HepG2 (cell line): Measurements from ENCODE around the gene CCDC86. TPM values are rescaled to one million over a fixed set of nuclear protein-coding genes. Genes with fewer than 3 reads are reported as not detected.

Experiments used
- GATAD2A ChIP-seq: IDR thresholded peaks from 2 replicates; pipeline ENCODE4 v1.6.1; 2016
- KAT8 ChIP-seq: IDR thresholded peaks from 2 replicates; pipeline ENCODE4 v1.6.1; 2016; ENCODE audit warnings: missing genetic modification reagents, missing compliant biosample characterization
- KLF12 ChIP-seq: sonication (generic); formaldehyde crosslinking; IDR thresholded peaks from 2 replicates; pipeline ENCODE4 v1.4.0; 2020; ENCODE audit warnings: missing genetic modification reagents, borderline replicate concordance
- RBFOX2 ChIP-seq: fragments of 200-400 bp; formaldehyde crosslinking; IDR thresholded peaks from 2 replicates; pipeline ENCODE4 v1.6.1; 2017; ENCODE audit warnings: low read depth, mild to moderate bottlenecking, low read length
- RBM39 ChIP-seq: fragments of 200-400 bp; formaldehyde crosslinking; IDR thresholded peaks from one replicate; pipeline ENCODE4 v1.6.1; 2018; ENCODE audit warnings: antibody characterized with exemption, mild to moderate bottlenecking, low read depth, low read length; ENCODE audit not compliant: poor library complexity, severe bottlenecking
- SYNCRIP ChIP-seq: fragments of 200-400 bp; formaldehyde crosslinking; IDR thresholded peaks from 2 replicates; pipeline ENCODE4 v1.6.1; 2018; ENCODE audit warnings: mild to moderate bottlenecking, low read depth, low read length; ENCODE audit not compliant: insufficient read depth
- TCF7 ChIP-seq: sonication (generic); IDR thresholded peaks from 2 replicates; pipeline ENCODE4 v1.6.1; 2016; ENCODE audit warnings: antibody characterized with exemption, low read depth
- ZBTB42 ChIP-seq: sonication (generic); formaldehyde crosslinking; IDR thresholded peaks from 2 replicates; pipeline ENCODE4 v1.5.0; 2020; ENCODE audit warnings: mild to moderate bottlenecking, missing genetic modification reagents
- ZNF256 ChIP-seq: sonication (generic); formaldehyde crosslinking; conservative IDR thresholded peaks from 2 replicates; pipeline ENCODE4 v1.4.0; 2020; ENCODE audit warnings: missing genetic modification reagents
- ZNF619 ChIP-seq: sonication (generic); formaldehyde crosslinking; IDR thresholded peaks from 2 replicates; pipeline ENCODE4 v1.4.0; 2020; ENCODE audit warnings: mild to moderate bottlenecking, missing genetic modification reagents
- polyA plus RNA-seq, 8 experiments: library from polyadenylated mRNA; depleted of rRNA in 3 of 8; stranded (reverse) in 7 of 8; unstranded in 1 of 8; fragments of >200 nt; fragmentation: Illumina TruSeq in 4 of 8; extraction: Trizol in 4 of 8; gene quantifications; 2 replicates each; pipeline versions ENCODE4 v1.2.1 to v1.2.3, GENCODE V29; 2011 to 2016; ENCODE audit warnings: low read depth in 4 of 8, missing spikeins in 1 of 8, mixed read lengths in 1 of 8; ENCODE audit not compliant: insufficient read depth in 1 of 8
- total RNA-seq, 5 experiments: library from RNA; depleted of rRNA; stranded (reverse); fragments of >200 nt; fragmentation: Illumina TruSeq; extraction: Trizol; gene quantifications; 2 replicates each; pipeline ENCODE4 v1.2.3, GENCODE V29; 2016; ENCODE audit warnings: low read depth in 1 of 5
- TF ChIP-seq, protein P1 (sequence below): sonication (generic); formaldehyde crosslinking; IDR thresholded peaks from 2 replicates; pipeline ENCODE4 v1.5.1; 2020; ENCODE audit warnings: mild to moderate bottlenecking, moderate library complexity, missing genetic modification reagents
- TF ChIP-seq, protein P2 (sequence below): IDR thresholded peaks from 2 replicates; pipeline ENCODE4 v1.6.1; 2016; ENCODE audit warnings: low read depth, missing genetic modification reagents, missing compliant biosample characterization
- TF ChIP-seq, protein P3 (sequence below): sonication (generic); formaldehyde crosslinking; IDR thresholded peaks from 2 replicates; pipeline ENCODE4 v1.4.0; 2020; ENCODE audit warnings: missing genetic modification reagents, borderline replicate concordance
- TF ChIP-seq, protein P4 (sequence below): sonication (generic); formaldehyde crosslinking; IDR thresholded peaks from 2 replicates; pipeline ENCODE4 v1.5.1; 2020; ENCODE audit warnings: missing genetic modification reagents, mild to moderate bottlenecking, borderline replicate concordance
- TF ChIP-seq, protein P5 (sequence below): sonication (generic); formaldehyde crosslinking; IDR thresholded peaks from 2 replicates; pipeline ENCODE4 v1.5.0; 2020; ENCODE audit warnings: mild to moderate bottlenecking, missing genetic modification reagents, moderate library complexity
- TF ChIP-seq, protein P6 (sequence below): sonication (generic); formaldehyde crosslinking; conservative IDR thresholded peaks from 2 replicates; pipeline ENCODE4 v1.8.0; 2022; ENCODE audit warnings: missing genetic modification reagents

The CCDC86 gene
- total and polyA plus RNA-seq, 2 of the 13 experiments (the other 11 are each of a cell fraction or from before 2014, with no cell fraction given) = 33.8 to 37.6 TPM

DNA sequence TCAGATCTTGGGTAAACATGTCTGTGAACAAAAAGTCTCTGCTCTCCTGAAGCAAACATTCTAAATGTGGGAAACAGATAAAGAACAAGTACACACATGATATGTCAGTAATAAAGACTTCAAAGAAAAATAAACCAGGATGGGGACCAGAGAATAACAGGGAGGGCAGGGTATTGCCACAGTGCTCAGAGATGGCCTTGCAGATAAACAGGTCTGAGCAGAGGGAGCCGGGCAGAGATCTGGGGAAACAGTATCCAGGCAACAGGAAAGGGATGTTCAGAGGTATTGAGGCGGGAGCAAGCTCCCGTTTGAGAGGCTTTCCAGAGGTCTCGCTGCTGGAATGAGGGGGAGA, 2.9 kb downstream of the CCDC86 start (continued):
- TF ChIP-seq, protein P1, sequence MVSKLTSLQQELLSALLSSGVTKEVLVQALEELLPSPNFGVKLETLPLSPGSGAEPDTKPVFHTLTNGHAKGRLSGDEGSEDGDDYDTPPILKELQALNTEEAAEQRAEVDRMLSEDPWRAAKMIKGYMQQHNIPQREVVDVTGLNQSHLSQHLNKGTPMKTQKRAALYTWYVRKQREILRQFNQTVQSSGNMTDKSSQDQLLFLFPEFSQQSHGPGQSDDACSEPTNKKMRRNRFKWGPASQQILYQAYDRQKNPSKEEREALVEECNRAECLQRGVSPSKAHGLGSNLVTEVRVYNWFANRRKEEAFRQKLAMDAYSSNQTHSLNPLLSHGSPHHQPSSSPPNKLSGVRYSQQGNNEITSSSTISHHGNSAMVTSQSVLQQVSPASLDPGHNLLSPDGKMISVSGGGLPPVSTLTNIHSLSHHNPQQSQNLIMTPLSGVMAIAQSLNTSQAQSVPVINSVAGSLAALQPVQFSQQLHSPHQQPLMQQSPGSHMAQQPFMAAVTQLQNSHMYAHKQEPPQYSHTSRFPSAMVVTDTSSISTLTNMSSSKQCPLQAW (CRISPR knock-in tag) = no peak
- TF ChIP-seq SYNCRIP = no peak
- TF ChIP-seq, protein P2, sequence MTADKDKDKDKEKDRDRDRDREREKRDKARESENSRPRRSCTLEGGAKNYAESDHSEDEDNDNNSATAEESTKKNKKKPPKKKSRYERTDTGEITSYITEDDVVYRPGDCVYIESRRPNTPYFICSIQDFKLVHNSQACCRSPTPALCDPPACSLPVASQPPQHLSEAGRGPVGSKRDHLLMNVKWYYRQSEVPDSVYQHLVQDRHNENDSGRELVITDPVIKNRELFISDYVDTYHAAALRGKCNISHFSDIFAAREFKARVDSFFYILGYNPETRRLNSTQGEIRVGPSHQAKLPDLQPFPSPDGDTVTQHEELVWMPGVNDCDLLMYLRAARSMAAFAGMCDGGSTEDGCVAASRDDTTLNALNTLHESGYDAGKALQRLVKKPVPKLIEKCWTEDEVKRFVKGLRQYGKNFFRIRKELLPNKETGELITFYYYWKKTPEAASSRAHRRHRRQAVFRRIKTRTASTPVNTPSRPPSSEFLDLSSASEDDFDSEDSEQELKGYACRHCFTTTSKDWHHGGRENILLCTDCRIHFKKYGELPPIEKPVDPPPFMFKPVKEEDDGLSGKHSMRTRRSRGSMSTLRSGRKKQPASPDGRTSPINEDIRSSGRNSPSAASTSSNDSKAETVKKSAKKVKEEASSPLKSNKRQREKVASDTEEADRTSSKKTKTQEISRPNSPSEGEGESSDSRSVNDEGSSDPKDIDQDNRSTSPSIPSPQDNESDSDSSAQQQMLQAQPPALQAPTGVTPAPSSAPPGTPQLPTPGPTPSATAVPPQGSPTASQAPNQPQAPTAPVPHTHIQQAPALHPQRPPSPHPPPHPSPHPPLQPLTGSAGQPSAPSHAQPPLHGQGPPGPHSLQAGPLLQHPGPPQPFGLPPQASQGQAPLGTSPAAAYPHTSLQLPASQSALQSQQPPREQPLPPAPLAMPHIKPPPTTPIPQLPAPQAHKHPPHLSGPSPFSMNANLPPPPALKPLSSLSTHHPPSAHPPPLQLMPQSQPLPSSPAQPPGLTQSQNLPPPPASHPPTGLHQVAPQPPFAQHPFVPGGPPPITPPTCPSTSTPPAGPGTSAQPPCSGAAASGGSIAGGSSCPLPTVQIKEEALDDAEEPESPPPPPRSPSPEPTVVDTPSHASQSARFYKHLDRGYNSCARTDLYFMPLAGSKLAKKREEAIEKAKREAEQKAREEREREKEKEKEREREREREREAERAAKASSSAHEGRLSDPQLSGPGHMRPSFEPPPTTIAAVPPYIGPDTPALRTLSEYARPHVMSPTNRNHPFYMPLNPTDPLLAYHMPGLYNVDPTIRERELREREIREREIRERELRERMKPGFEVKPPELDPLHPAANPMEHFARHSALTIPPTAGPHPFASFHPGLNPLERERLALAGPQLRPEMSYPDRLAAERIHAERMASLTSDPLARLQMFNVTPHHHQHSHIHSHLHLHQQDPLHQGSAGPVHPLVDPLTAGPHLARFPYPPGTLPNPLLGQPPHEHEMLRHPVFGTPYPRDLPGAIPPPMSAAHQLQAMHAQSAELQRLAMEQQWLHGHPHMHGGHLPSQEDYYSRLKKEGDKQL (CRISPR knock-in tag) = peak; percentile 84
- no peak; the same call in 1 of the 2 replicates for TF ChIP-seq KAT8 (CRISPR knock-in tag)
- TF ChIP-seq, protein P3, sequence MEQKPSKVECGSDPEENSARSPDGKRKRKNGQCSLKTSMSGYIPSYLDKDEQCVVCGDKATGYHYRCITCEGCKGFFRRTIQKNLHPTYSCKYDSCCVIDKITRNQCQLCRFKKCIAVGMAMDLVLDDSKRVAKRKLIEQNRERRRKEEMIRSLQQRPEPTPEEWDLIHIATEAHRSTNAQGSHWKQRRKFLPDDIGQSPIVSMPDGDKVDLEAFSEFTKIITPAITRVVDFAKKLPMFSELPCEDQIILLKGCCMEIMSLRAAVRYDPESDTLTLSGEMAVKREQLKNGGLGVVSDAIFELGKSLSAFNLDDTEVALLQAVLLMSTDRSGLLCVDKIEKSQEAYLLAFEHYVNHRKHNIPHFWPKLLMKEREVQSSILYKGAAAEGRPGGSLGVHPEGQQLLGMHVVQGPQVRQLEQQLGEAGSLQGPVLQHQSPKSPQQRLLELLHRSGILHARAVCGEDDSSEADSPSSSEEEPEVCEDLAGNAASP (CRISPR knock-in tag) = no peak; the same call in 1 of the 2 replicates
- TF ChIP-seq ZNF619 (CRISPR knock-in tag) = no peak
- TF ChIP-seq, protein P4, sequence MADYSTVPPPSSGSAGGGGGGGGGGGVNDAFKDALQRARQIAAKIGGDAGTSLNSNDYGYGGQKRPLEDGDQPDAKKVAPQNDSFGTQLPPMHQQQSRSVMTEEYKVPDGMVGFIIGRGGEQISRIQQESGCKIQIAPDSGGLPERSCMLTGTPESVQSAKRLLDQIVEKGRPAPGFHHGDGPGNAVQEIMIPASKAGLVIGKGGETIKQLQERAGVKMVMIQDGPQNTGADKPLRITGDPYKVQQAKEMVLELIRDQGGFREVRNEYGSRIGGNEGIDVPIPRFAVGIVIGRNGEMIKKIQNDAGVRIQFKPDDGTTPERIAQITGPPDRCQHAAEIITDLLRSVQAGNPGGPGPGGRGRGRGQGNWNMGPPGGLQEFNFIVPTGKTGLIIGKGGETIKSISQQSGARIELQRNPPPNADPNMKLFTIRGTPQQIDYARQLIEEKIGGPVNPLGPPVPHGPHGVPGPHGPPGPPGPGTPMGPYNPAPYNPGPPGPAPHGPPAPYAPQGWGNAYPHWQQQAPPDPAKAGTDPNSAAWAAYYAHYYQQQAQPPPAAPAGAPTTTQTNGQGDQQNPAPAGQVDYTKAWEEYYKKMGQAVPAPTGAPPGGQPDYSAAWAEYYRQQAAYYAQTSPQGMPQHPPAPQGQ (CRISPR knock-in tag) = no peak
- no peak for TF ChIP-seq ZBTB42 (CRISPR knock-in tag)
- TF ChIP-seq, protein P5, sequence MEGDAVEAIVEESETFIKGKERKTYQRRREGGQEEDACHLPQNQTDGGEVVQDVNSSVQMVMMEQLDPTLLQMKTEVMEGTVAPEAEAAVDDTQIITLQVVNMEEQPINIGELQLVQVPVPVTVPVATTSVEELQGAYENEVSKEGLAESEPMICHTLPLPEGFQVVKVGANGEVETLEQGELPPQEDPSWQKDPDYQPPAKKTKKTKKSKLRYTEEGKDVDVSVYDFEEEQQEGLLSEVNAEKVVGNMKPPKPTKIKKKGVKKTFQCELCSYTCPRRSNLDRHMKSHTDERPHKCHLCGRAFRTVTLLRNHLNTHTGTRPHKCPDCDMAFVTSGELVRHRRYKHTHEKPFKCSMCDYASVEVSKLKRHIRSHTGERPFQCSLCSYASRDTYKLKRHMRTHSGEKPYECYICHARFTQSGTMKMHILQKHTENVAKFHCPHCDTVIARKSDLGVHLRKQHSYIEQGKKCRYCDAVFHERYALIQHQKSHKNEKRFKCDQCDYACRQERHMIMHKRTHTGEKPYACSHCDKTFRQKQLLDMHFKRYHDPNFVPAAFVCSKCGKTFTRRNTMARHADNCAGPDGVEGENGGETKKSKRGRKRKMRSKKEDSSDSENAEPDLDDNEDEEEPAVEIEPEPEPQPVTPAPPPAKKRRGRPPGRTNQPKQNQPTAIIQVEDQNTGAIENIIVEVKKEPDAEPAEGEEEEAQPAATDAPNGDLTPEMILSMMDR (CRISPR knock-in tag) = no peak
- TF ChIP-seq, protein P6, sequence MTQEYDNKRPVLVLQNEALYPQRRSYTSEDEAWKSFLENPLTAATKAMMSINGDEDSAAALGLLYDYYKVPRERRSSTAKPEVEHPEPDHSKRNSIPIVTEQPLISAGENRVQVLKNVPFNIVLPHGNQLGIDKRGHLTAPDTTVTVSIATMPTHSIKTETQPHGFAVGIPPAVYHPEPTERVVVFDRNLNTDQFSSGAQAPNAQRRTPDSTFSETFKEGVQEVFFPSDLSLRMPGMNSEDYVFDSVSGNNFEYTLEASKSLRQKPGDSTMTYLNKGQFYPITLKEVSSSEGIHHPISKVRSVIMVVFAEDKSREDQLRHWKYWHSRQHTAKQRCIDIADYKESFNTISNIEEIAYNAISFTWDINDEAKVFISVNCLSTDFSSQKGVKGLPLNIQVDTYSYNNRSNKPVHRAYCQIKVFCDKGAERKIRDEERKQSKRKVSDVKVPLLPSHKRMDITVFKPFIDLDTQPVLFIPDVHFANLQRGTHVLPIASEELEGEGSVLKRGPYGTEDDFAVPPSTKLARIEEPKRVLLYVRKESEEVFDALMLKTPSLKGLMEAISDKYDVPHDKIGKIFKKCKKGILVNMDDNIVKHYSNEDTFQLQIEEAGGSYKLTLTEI (CRISPR knock-in tag) = no peak
- TF ChIP-seq RBM39 = no peak
- TF ChIP-seq ZNF256 (CRISPR knock-in tag) = no peak
- TF ChIP-seq KLF12 = no peak
- TF ChIP-seq RBFOX2 = no peak
- TF ChIP-seq TCF7 = peak; percentile 95
- peak; percentile 83; the same call in 1 of the 2 replicates for TF ChIP-seq GATAD2A (CRISPR knock-in tag)
